Measurements from ENCODE around the gene CYP19A1.

- TF ChIP-seq, protein P1, sequence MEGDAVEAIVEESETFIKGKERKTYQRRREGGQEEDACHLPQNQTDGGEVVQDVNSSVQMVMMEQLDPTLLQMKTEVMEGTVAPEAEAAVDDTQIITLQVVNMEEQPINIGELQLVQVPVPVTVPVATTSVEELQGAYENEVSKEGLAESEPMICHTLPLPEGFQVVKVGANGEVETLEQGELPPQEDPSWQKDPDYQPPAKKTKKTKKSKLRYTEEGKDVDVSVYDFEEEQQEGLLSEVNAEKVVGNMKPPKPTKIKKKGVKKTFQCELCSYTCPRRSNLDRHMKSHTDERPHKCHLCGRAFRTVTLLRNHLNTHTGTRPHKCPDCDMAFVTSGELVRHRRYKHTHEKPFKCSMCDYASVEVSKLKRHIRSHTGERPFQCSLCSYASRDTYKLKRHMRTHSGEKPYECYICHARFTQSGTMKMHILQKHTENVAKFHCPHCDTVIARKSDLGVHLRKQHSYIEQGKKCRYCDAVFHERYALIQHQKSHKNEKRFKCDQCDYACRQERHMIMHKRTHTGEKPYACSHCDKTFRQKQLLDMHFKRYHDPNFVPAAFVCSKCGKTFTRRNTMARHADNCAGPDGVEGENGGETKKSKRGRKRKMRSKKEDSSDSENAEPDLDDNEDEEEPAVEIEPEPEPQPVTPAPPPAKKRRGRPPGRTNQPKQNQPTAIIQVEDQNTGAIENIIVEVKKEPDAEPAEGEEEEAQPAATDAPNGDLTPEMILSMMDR (IDR thresholded peaks at IDR 0.05; ENCODE audit: low read depth, low read length, poor library complexity, severe bottlenecking), result no peak
- no peak for TF ChIP-seq EZH2phosphoT487 (IDR thresholded peaks at IDR 0.05; ENCODE audit: borderline replicate concordance, low read length)
These were observed 4.8 kb downstream of the CYP19A1 start for GRCh38 chr15:51333571-51333970.
